ENCODE measurements around the gene RNASE2.

- TF ChIP-seq CTCF (IDR thresholded peaks at IDR 0.05) (no peak), POLR2A (IDR thresholded peaks at IDR 0.05) (no peak), EP300 (IDR thresholded peaks at IDR 0.05) (no peak)
Observed at GRCh38 chr14:20996521-20996920, 41.2 kb downstream of the RNASE2 start.

All from tibial nerve (tissue), 4 donors.